MM.1S (cell line): ENCODE data around the gene BBX.

Source experiments
- EZH2 ChIP-seq: fragments of 300-600 bp; sonication (generic); optimal IDR thresholded peaks from 2 replicates; pipeline ENCODE3; 2017; ENCODE audit warnings: low read depth, mild to moderate bottlenecking, antibody characterized with exemption, low read length, mixed read lengths
- EZH2phosphoT487 ChIP-seq: fragments of 300-600 bp; sonication (generic); IDR thresholded peaks from 2 replicates; pipeline ENCODE4 v1.6.1; 2018; ENCODE audit warnings: antibody characterized with exemption, low read length
- TF ChIP-seq, protein P1 (sequence below): fragments of 300-600 bp; sonication (generic); IDR thresholded peaks from 2 replicates; pipeline ENCODE4 v1.5.1; 2016; ENCODE audit warnings: antibody characterized with exemption, low read length, mixed read lengths

DNA sequence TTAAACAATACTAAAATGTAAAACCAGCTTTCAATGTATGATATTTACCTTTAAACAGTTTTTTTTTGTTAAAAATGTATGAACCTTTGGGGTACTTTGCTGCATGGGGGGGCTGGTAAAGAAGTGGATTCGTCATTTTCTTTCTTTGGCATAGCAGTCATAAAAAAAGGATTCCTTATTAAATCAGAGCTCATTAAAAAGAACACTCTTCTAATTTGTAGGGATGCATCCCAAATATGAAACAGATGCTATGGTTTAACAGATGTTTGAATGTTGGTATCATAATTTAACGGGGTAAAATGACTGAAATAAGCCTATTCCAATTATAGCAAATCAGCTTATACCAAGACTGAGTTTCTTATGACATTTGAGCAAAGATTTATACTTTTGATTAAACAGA lies 234.4 kb downstream of the BBX start:
- TF ChIP-seq EZH2 (no peak), EZH2phosphoT487 (no peak)
- TF ChIP-seq, protein P1, sequence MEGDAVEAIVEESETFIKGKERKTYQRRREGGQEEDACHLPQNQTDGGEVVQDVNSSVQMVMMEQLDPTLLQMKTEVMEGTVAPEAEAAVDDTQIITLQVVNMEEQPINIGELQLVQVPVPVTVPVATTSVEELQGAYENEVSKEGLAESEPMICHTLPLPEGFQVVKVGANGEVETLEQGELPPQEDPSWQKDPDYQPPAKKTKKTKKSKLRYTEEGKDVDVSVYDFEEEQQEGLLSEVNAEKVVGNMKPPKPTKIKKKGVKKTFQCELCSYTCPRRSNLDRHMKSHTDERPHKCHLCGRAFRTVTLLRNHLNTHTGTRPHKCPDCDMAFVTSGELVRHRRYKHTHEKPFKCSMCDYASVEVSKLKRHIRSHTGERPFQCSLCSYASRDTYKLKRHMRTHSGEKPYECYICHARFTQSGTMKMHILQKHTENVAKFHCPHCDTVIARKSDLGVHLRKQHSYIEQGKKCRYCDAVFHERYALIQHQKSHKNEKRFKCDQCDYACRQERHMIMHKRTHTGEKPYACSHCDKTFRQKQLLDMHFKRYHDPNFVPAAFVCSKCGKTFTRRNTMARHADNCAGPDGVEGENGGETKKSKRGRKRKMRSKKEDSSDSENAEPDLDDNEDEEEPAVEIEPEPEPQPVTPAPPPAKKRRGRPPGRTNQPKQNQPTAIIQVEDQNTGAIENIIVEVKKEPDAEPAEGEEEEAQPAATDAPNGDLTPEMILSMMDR, result no peak
